HUES64 (cell line): Measurements from ENCODE around the gene MRM2. TPM values are rescaled to one million over a fixed set of nuclear protein-coding genes. Genes with fewer than 3 reads are reported as not detected.
A peak's percentile ranks its signal among the peaks of the same experiment; 100 is the strongest.

ENCODE experiments used
- H3K27ac ChIP-seq: 2 replicates; pipeline ENCODE4 v1.7.0; 2013; ENCODE audit warnings: low read depth, low read length, inconsistent platforms
- H3K27me3 ChIP-seq: 2 replicates; pipeline ENCODE4 v1.6.1; 2013; ENCODE audit warnings: mild to moderate bottlenecking, low read length; ENCODE audit not compliant: insufficient read depth
- H3K36me3 ChIP-seq: 2 replicates; pipeline ENCODE4 v1.6.1; 2013; ENCODE audit warnings: mild to moderate bottlenecking, low read length; ENCODE audit not compliant: insufficient read depth
- H3K4me1 ChIP-seq: 2 replicates; pipeline ENCODE4 v1.6.1; 2013; ENCODE audit warnings: mild to moderate bottlenecking, low read length, moderate library complexity; ENCODE audit not compliant: insufficient read depth
- H3K4me3 ChIP-seq: 2 replicates; pipeline ENCODE4 v1.5.1; 2013; ENCODE audit warnings: mild to moderate bottlenecking, low read length, moderate library complexity
- H3K9ac ChIP-seq: 2 replicates; pipeline ENCODE4 v1.6.1; 2013; ENCODE audit warnings: mild to moderate bottlenecking, low read depth, low read length
- H3K9me3 ChIP-seq: 2 replicates; pipeline ENCODE4 v1.6.1; 2013; ENCODE audit warnings: low read depth, low read length; ENCODE audit not compliant: insufficient read depth
- WGBS: fragments of 150-250, 120-280 bp; methylation state at CpG from one replicate; pipeline ENCODE4 v1.1.7; 2013; ENCODE audit warnings: missing lambda C conversion rate; 5-methylcytosine and 5-hydroxymethylcytosine counted together
- polyA plus RNA-seq, 2 experiments: library from polyadenylated mRNA; stranded (reverse); fragments of 50-300 nt; gene quantifications; one replicate each; pipeline ENCODE4 v1.2.3, GENCODE V29; 2013

The MRM2 gene
- polyA plus RNA-seq (2013, experiment 1 of 2), result 44.4 TPM
- 39.4 TPM for polyA plus RNA-seq (2013, experiment 2 of 2)

DNA sequence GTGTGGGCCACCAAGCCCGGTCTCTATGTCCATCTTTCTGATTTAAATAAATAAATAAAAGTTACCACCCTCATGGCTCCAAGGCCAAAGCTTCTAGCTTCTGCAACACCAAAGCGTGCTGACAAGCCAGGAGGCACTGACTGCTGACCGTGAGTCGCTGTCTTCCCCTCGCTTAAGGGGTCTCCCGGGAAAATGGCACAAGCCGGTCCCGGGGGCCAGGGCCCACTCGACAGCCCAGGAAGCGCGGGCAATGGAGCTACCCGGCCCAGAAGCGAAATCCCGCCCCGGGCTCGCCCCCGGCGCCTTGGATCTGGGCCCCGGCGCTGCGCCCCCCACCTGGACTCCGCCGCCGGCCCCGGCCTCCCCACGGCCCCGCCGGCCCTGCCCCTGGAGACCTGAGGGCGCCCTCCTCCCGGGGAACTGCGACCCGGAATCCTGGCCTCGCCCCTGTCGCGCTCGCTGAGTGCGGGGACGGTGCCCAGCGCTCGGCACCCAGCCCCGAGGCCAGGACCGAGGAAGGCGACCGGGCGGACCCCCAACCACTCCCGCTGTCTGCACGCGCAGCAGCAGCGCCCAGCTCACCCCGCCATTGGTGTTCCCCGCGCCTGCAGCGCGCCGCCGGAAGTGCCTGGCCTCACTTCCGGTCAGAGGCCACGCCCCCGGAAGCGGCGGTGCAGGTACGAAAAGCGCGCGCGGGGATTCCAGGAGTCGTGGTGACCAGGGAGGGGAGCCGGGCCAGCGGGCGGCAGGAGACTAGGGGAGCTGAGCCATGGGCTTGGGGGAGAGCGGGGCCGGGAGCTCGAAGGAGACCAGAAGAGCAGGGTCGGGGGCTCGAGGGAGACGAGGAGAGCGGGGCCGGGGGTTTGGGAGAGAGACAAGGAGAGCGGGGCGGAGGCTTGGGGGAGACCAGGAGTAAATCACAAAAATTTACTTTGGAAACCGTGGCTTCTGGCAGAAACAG is at the start of gene MRM2, which contains the start of gene NUDT1:
Gene MRM2 (minus strand): TSS at position 626 of the 961 bp plus-strand sequence. CDS start 36 bp downstream, at position 590.
Gene NUDT1 (plus strand): TSS at position 647 of the 961 bp plus-strand sequence. CDS start 2,349 bp downstream, outside the sequence.
- Histone ChIP-seq H3K9me3 (no peaks in the 10 kb centered on the region), H3K27ac (peak within 1 kb of the TSS; percentile 77), H3K4me1 (peaks cover 6% of the 10 kb centered on the region), H3K36me3 (peaks cover 40% of the 10 kb centered on the region), H3K4me3 (peak within 1 kb of the TSS; percentile 96), H3K9ac (peak within 1 kb of the TSS; percentile 93), H3K27me3 (no peaks in the 10 kb centered on the region)
- WGBS, result under 1% methylated on average over 80 of the region's 81 CpGs

DNA sequence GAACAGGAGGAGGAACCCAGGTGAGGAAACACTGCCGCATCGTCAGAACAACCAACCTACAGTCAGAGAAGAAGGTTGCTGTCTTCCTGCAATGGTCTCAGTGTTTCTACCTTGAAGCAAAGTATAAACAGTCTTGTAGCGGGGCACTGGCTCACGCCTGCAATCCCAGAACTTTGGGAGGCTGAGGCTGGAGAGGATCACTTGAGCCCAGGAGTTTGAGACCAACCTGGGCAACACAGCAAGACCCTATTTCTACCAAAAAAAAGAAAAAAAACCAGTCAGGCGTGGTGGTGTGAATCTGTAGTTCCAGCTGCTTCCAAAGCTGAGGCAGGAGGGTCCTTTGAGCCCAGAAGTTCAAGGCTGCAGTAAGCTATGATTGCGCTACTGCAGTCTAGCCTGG is 48.9 kb upstream of the MRM2 start:
- WGBS, result 93% methylated on average over 6 of the region's 6 CpGs
- no peak overlapping the region for H3K27ac ChIP-seq

DNA sequence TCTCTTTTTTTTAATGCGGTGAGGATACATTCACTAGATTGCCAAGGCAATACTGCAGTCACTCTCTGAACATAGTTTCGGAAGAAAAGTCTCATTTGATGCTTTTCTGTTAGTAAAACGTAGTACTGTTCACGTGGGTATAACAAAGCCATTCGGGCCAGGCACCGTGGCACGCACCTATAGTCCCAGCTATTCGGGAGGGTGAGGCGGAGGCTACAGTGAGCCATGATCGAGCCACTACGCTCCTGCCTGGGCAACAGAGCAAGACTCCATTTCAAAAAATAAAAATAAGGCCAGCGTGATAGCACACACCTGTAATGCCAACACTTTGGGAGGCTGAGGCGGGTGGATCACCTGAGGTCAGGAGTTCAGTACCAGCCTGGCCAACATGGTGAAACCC is 47.6 kb upstream of the MRM2 start:
- no peak overlapping the region for H3K4me3 ChIP-seq
- no peaks in the 10 kb centered on the region for H3K27me3 ChIP-seq
- H3K36me3 ChIP-seq, result no peaks in the 10 kb centered on the region
- H3K9ac ChIP-seq, result no peak overlapping the region
- H3K4me1 ChIP-seq, result no peaks in the 10 kb centered on the region
- H3K9me3 ChIP-seq, result no peaks in the 10 kb centered on the region
- WGBS, result 93% methylated on average over 13 of the region's 13 CpGs
- H3K27ac ChIP-seq, result no peak overlapping the region

More for the DNA sequence above, 48.9 kb upstream of the MRM2 start:
- Histone ChIP-seq H3K4me1 (no peaks in the 10 kb centered on the region), H3K9me3 (no peaks in the 10 kb centered on the region), H3K36me3 (no peaks in the 10 kb centered on the region), H3K4me3 (no peak overlapping the region), H3K9ac (no peak overlapping the region), H3K27me3 (no peaks in the 10 kb centered on the region)

DNA sequence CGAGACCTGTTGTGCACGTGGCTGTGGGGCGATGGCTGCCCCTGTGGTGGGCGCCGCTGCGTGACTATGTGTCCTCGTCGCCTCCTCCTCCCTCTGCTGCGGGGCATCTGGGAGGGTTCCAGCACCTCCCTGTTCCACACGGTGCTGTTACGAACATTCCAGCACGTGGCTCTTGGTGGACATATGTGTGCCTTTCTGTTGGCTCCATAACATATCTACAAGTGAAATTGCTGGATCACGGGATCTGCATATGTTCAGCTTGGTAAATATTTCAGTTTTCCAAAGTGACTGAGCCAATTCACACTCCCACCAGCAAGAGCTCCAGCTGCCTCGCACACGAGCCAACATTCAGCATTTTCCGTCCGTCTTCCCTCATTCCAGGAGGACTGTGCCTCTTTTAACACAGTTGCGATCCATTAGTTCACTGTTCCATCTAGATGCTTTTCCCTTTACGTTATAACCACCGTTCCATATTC is 47.1 kb upstream of the MRM2 start:
- Histone ChIP-seq H3K9ac (no peak overlapping the region), H3K9me3 (no peaks in the 10 kb centered on the region), H3K27me3 (no peaks in the 10 kb centered on the region), H3K4me3 (no peak overlapping the region), H3K27ac (no peak overlapping the region), H3K36me3 (no peaks in the 10 kb centered on the region), H3K4me1 (no peaks in the 10 kb centered on the region)
- 93% methylated on average over 20 of the region's 20 CpGs for WGBS

DNA sequence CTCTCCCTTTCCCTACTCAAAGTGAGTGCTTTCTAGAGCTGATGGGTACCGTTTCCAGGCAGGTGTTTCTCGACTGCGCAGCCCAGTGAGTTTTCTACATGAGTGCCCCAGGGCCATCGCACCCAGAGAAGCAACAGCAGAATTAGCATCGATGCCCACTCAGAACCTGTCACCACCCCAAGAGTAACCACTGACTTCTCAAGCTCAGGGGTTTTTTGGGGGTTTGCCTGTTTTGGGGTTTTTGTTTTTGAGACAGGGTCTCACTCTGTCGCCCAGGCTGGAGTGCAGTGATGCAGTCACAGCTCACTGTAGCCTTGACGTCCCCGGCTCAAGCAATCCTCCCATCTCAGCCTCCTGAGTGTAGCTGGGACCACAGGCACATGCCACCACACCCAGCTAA is 46.5 kb upstream of the MRM2 start:
- Histone ChIP-seq H3K27ac (no peak overlapping the region), H3K4me3 (no peak overlapping the region), H3K36me3 (no peaks in the 10 kb centered on the region), H3K9me3 (no peaks in the 10 kb centered on the region), H3K9ac (no peak overlapping the region), H3K27me3 (no peaks in the 10 kb centered on the region), H3K4me1 (no peaks in the 10 kb centered on the region)
- WGBS, result 96% methylated on average over 8 of the region's 8 CpGs

DNA sequence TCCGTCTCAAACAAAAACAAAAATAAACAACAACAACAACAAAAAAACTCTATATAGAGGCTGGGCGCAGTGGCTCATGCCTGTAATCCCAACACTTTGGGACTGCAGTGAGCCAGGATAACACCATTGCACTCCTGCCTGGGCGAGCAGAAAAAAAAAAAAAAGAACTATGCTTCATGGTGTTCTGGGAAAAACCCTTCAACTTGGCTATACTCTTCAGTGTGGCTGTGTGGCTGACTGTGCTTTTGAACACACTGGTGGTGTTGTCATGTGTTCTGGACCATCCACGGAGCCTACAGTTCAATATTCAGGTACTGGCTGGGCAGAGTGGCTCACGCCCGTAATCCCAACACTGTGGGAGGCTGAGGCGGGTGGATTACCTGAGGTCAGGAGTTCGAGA is 45.7 kb upstream of the MRM2 start:
- Histone ChIP-seq H3K27me3 (no peaks in the 10 kb centered on the region), H3K36me3 (no peaks in the 10 kb centered on the region), H3K9ac (no peak overlapping the region), H3K27ac (no peak overlapping the region), H3K9me3 (no peaks in the 10 kb centered on the region), H3K4me1 (no peaks in the 10 kb centered on the region), H3K4me3 (no peak overlapping the region)
- 91% methylated on average over 8 of the region's 8 CpGs for WGBS

DNA sequence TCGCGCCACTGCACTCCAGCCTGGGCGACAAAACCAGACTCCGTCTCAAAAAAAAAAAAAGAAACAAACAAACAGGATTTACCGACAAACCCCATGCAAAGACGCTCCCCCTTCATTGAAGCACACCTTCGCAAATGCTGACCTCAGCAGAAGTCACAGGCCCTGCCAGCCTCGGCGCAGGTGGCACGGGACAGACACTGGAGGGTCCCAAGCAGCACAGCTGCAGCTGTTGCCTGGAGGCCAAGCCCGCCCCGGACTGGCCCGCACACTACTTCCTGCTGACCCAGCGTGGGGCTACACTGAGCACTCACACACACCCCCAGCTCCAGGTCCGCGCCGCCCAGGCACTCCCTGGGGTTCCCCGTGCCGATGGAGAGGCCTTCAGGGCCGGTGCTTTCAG is 41.1 kb upstream of the MRM2 start:
- Histone ChIP-seq H3K9me3 (no peaks in the 10 kb centered on the region), H3K36me3 (no peaks in the 10 kb centered on the region), H3K4me3 (no peak overlapping the region), H3K27me3 (no peaks in the 10 kb centered on the region), H3K9ac (no peak overlapping the region), H3K4me1 (0 out of 2 replicates have a peak, but pooled peaks cover 5% of the 10 kb centered on the region), H3K27ac (no peak overlapping the region)
- WGBS, result 88% methylated on average over 20 of the region's 20 CpGs

DNA sequence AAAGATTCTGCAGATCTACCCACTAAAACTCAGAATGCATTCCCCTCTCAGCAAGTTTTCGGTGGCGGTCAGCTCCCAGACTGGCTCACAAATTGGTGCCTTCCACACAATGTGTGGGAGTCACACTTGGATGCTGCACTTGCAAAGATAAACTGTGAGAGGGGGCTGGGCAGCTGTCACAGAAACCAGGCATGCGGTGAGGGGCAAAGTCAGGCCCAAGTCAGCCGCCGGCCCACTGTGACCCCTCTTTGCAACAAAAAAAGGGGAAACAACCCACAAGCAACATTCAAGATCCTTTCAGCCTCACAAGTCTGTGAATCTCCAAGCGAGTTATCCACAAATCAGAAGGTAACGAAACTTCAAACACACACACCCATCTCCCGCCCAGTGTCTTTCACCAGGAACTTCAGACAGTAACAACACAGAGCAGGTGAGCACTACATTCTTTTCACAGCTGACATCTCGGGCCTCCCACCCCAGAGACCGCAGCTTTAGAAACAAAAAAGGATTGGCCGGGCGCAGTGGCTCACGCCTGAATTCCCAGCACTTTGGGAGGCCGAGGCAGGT is 40.3 kb upstream of the MRM2 start:
- no peaks in the 10 kb centered on the region for H3K9me3 ChIP-seq
- H3K9ac ChIP-seq, result no peak overlapping the region
- no peak overlapping the region for H3K4me3 ChIP-seq
- H3K27ac ChIP-seq, result no peak overlapping the region
- 0 out of 2 replicates have a peak, but pooled peaks cover 3% of the 10 kb centered on the region for H3K36me3 ChIP-seq
- H3K27me3 ChIP-seq, result no peaks in the 10 kb centered on the region
- H3K4me1 ChIP-seq, result 0 out of 2 replicates have a peak, but pooled peaks cover 5% of the 10 kb centered on the region
- whole genome bisulfite sequencing, result 78% methylated on average over 14 of the region's 14 CpGs

DNA sequence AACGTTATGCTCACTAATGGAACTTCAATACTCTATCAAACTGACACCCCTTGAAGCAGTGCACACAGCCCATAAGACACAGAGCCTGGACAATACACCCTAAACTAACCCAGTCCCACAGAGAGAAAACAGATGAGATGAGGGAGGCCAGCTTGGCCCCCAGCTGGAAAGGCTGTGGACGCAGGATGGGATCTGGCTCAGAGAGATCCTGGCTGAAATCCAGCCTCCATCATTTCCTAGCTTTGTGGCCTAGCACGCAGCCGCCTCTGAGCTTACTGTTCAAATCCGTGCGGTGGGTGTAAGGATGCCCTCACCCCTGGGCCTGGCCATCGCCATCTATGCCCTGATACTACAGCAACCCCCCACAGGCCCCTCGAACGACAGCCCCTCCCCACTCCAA is 39.5 kb upstream of the MRM2 start:
- H3K36me3 ChIP-seq, result 0 out of 2 replicates have a peak, but pooled peaks cover 6% of the 10 kb centered on the region
- H3K9ac ChIP-seq, result no peak overlapping the region
- H3K9me3 ChIP-seq, result no peaks in the 10 kb centered on the region
- H3K27ac ChIP-seq, result no peak overlapping the region
- WGBS, result 89% methylated on average over 9 of the region's 9 CpGs
- H3K4me1 ChIP-seq, result 0 out of 2 replicates have a peak, but pooled peaks cover 5% of the 10 kb centered on the region
- H3K27me3 ChIP-seq, result no peaks in the 10 kb centered on the region
- H3K4me3 ChIP-seq, result no peak overlapping the region

DNA sequence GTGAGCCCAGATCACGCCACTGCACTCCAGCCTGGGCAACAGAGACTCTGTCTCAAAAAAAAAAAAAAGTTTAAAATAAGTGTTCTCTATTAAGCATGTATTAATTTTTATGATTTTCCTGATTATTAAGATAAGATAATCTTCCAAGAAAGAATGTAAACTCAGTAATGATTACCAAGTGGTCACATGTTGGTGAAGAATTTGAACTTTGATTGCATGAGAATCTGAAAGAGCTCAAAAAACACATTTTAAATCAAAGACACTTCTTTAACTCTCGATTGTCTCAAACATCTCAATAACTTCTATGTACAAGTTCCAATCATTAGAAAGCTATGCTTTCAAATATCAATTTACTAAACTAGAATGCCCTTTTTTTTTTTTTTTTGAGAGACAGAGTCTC is 38.4 kb upstream of the MRM2 start:
- Histone ChIP-seq H3K27ac (no peak overlapping the region), H3K36me3 (0 out of 2 replicates have a peak, but pooled peaks cover 6% of the 10 kb centered on the region)
- WGBS, result 90% methylated on average over 2 of the region's 2 CpGs

DNA sequence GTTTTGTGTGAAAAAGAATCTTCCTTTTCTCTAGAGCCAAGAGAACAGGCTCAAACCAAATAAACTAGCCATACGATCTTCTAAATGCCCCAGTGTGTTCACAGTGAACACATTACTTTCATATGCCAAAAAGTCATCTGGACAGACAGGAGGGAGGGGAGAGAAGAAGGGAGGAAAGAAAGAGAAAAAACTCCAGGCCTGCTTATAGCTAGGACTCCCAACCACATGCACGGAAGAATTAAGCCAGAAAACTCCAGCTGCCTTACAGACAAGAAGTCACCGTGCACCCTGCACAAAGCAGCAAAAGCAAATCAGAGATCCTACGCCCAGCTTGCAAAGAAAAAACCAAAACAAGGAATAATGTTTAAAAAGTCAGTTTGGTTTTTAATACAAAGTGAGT is 37.9 kb upstream of the MRM2 start:
- Histone ChIP-seq H3K27me3 (no peaks in the 10 kb centered on the region), H3K4me3 (no peak overlapping the region), H3K4me1 (0 out of 2 replicates have a peak, but pooled peaks cover 5% of the 10 kb centered on the region), H3K9ac (no peak overlapping the region), H3K27ac (no peak overlapping the region), H3K9me3 (no peaks in the 10 kb centered on the region), H3K36me3 (peaks cover 9% of the 10 kb centered on the region; the same call in 1 of the 2 replicates)
- WGBS, result 94% methylated on average over 3 of the region's 4 CpGs

More for the DNA sequence above, 38.4 kb upstream of the MRM2 start:
- no peaks in the 10 kb centered on the region for H3K9me3 ChIP-seq
- H3K4me3 ChIP-seq, result no peak overlapping the region
- no peaks in the 10 kb centered on the region for H3K27me3 ChIP-seq
- 0 out of 2 replicates have a peak, but pooled peaks cover 5% of the 10 kb centered on the region for H3K4me1 ChIP-seq
- no peak overlapping the region for H3K9ac ChIP-seq
